Stimulated activated CD4-positive, alpha-beta T cell treated with anti-CD3 and anti-CD28 coated beads, Interleukin-1b, Interleukin-23, amount 100 ng/mL, for 1 hour (primary cell): ENCODE measurements around the gene ZNF784.
"Not testable (repeated sequence)": the region's sequence is repeated elsewhere in the genome, so short reads cannot be mapped to it uniquely, and the experiment has no call there.

Experiments
- DNase-seq, 2 donors: peaks; one replicate each; pipeline ENCODE4 v3.0.0-alpha.2; 2020; ENCODE audit warnings: low read depth in 2 of 2

Gene ZNF784

DNA sequence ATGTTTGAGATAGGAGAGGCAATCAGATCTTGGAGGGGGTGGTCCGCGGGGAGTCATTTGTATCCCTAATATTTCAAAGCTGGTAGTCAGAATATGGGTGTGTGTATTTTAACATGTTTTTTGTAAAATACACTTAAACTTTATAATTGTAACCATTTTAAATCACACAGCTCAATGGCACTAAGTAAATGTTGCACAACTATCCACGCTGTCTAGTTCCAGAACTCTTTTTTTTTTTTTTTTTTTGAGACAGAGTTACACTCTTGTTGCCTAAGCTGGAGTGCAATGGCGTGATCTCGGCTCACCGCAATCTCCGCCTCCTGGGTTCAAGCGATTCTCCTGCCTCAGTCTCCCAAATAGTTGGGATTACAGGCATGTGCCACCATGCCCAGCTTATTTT is 40.5 kb downstream of the ZNF784 start:
- DNase-seq: not testable (repeated sequence)

DNA sequence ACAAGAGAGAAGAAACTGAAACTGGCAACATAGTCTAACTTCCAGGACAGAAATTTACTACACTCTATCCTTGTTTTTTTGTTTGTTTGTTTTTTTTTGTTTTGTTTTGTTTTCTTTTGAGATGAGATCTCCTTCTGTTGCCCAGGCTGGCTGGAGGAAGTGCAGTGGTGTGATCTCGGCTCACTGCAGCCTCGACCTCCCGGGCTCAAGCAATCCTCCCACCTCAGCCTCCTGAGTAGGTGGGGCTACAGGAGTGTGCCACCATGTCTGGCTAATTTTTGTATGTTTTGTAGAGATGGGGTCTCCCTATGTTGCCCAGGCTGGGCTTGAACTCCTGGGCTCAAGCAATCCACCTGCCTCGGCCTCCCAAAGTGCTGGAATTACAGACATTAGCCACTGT is 42.1 kb downstream of the ZNF784 start:
- DNase-seq: not testable (repeated sequence)

DNA sequence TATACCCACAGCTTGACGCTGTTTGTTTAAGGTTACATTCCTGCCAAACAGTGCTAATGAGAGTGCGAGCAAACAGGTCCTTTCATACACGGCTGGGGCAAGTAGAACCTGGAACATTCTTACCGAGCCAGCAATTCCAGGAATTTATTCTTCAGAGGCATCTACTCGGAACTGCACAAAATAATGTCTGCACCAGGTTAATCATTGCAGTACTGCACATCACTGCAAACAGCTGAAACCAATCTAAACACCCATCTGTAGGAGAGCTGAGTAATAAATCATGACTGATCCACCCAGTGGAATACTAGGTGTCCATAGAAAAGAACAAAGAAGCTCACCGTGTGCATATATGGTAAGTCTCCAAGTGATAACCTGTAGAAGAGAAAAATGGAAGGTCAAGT is 42.5 kb downstream of the ZNF784 start:
- DNase-seq: no peak

- DNase-seq: no peak
Measured at GRCh38 chr19:55581145-55581822, 43.1 kb downstream of the ZNF784 start.

DNA sequence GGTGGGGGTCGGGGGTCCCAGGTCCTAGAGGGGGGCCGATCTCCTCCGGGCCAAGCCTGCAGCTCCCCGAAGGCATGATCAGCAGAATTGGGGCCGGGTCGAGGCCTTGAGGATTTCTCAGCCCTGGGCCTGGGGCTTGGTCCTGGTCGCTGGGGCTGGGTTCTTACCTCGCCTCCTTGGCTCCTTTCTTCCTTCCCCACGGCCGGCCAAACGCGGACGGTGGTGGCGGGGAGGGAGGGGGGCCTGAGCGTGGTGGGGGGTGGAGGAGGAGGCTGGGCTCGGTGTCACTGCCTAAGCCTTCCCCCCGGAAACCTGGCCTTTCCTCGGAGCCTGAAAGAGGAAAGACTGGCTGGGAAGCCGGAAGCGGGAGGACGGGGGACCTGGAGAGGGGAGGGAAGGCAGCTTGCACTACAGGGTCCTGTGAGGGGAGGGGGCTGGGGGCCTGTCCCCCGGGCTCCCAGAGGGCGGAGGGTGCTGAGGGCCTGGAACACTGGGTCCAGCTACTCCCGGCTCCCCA is 43.7 kb downstream of the ZNF784 start, which contains the start of gene ZNF579:
TSS of gene ZNF579 (minus strand) at position 221 of the 517 bp plus-strand sequence. CDS start 1,209 bp downstream, outside the sequence.
- DNase-seq: peak; percentile 34 to 64

DNA sequence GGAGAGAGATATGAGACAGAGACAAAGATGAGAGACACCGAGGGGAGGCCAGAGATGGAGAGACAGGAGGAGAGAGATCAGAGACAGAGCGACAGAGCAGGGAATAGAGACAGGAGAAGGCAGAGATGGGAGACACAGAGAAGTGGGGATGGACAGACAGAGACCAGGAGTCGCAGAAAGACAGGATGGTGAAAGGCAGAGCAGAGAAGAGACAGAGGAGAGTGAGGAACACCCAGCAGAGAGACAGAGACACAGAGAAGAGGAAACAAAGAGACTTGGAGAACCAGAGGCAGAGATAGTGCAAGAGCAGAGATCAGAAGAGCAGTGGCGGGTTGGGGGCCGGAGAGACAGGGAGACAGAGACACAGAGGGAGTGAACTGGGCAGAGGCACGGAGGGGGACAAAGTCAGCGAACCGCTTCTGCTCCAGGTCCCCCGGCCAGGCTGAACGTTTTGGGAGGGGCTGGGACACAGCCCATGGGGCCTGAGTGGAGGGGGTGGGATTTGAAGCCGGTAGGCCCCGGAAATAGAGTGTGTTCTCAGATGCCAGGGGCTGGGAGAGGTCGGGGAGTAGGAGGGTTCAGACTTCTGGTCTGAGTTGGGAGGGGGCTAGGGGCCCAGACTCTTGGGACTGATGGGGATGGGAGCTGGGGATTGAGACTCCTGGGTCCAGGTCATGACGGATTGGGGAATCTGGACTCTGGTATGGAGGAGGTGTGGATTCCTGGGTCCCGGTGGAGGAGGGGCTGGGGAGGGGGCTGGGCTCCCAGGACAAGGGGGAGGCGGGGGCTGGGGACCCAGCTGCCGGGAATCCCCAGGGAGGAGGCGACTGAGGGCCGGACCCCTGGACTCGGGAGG is 44.4 kb downstream of the ZNF784 start:
- no peak for DNase-seq

GRCh38 chr19:55578761-55579747 is 45.3 kb downstream of the ZNF784 start:
- no peak for DNase-seq

DNA sequence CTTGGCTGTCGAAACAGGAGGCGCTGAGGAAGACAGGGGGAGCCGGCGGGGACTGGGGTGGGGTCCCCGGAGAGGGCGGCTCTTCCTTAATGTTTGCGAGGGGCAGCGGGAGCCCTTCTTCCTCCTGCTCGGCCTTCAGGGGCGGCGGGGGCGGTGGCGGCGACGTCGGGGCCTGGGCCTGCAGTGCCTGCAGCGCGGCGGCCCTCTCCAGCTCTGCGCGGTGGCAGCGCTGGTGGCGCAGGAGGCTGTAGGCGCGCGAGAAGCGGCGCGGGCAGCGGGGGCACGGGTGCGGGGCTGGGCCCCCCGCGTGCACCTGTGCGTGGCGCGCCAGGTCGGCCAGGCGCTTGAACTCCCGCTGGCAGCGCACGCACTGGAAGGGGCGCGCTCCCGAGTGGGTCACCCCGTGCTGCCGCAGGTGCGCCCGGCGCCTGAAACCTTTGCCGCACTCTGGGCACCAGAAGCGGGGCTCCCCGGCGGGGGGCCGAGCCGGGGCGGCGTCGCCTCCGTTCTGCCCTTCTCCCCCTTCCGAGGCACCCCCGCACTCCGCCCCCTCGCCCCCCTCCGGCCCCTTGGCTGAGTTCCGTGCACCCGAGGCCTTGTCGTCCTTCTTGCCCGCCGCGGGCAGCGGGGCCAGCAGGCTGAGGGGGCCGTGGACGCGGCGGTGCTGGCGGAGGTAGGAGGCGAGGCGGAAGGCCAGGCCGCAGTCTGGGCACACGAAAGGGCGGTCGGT is 46.2 kb downstream of the ZNF784 start:
- no peak for DNase-seq

- no peak for DNase-seq
Measured at GRCh38 chr19:55576746-55577145, 47.6 kb downstream of the ZNF784 start.

DNA sequence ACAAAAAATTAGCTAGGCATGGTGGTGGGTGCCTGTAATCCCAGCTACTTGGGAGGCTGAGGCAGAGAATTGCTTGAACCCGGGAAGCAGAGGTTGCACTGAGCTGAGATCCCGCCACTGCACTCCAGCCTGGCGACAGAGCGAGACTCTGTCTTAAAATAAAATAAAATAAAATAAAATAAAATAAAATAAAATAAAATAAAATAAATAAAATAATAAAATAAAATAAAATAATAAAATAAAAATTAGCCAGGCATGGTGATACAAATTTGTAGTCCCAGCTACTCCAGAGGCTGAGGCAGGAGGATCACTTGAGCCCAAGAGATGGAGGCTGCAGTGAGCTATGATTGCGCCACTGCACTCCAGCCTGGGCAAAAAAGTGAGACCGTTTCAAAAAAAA is 50.4 kb downstream of the ZNF784 start:
- DNase-seq: not testable (repeated sequence)
